ENCODE measurements around the gene PLPP1.

PLPP1 gene

GRCh38 chr5:55569513-55569865 is 34.7 kb upstream of the PLPP1 start:
- no peaks in the 10 kb centered on the region for H3K9me3 Mint-ChIP-seq
- H3K27me3 Mint-ChIP-seq = peaks cover 6% of the 10 kb centered on the region
- no peak for DNase-seq (ENCODE audit: low spot score in 2 of 2)
- H3K4me1 Mint-ChIP-seq = no peaks in the 10 kb centered on the region
- no peak for ATAC-seq (replicated peaks; ENCODE audit: extremely low read depth, poor library complexity, severe bottlenecking)
- no peaks in the 10 kb centered on the region for H3K36me3 Mint-ChIP-seq (ENCODE audit: insufficient read depth)
- no peak overlapping the region for H3K4me3 Mint-ChIP-seq
- H3K27ac Mint-ChIP-seq (ENCODE audit: low read depth) = no peak overlapping the region

- H3K4me3 Mint-ChIP-seq = no peak overlapping the region
- ATAC-seq (replicated peaks; ENCODE audit: extremely low read depth, poor library complexity, severe bottlenecking) (no peak), DNase-seq (ENCODE audit: low spot score in 2 of 2) (no peak)
- H3K4me1 Mint-ChIP-seq = no peaks in the 10 kb centered on the region
- no peaks in the 10 kb centered on the region for H3K36me3 Mint-ChIP-seq (ENCODE audit: insufficient read depth)
- H3K27me3 Mint-ChIP-seq = peaks cover 6% of the 10 kb centered on the region
- H3K9me3 Mint-ChIP-seq = no peaks in the 10 kb centered on the region
- no peak overlapping the region for H3K27ac Mint-ChIP-seq (ENCODE audit: low read depth)
Measured at GRCh38 chr5:55568654-55569512, 34.1 kb upstream of the PLPP1 start.

GRCh38 chr5:55564721-55565120 is 30.0 kb upstream of the PLPP1 start:
- H3K4me3 Mint-ChIP-seq = no peak overlapping the region
- DNase-seq (ENCODE audit: low spot score in 2 of 2) (no peak), ATAC-seq (replicated peaks; ENCODE audit: extremely low read depth, poor library complexity, severe bottlenecking) (no peak)
- H3K27me3 Mint-ChIP-seq = no peaks in the 10 kb centered on the region
- H3K36me3 Mint-ChIP-seq (ENCODE audit: insufficient read depth) = no peaks in the 10 kb centered on the region
- no peak overlapping the region for H3K27ac Mint-ChIP-seq (ENCODE audit: low read depth)
- H3K4me1 Mint-ChIP-seq = no peaks in the 10 kb centered on the region
- no peaks in the 10 kb centered on the region for H3K9me3 Mint-ChIP-seq

- no peak for ATAC-seq (replicated peaks; ENCODE audit: extremely low read depth, poor library complexity, severe bottlenecking)
- Mint-ChIP-seq H3K27me3 (peaks cover 6% of the 10 kb centered on the region), H3K9me3 (no peaks in the 10 kb centered on the region), H3K36me3 (ENCODE audit: insufficient read depth) (no peaks in the 10 kb centered on the region), H3K4me3 (no peak overlapping the region), H3K27ac (ENCODE audit: low read depth) (no peak overlapping the region), H3K4me1 (no peaks in the 10 kb centered on the region)
- no peak for DNase-seq (ENCODE audit: low spot score in 2 of 2)
Measured at GRCh38 chr5:55558484-55558883, 23.7 kb upstream of the PLPP1 start.

- Mint-ChIP-seq H3K4me1 (no peaks in the 10 kb centered on the region), H3K27ac (ENCODE audit: low read depth) (no peak overlapping the region), H3K4me3 (no peak overlapping the region), H3K27me3 (peaks cover 19% of the 10 kb centered on the region), H3K9me3 (no peaks in the 10 kb centered on the region), H3K36me3 (ENCODE audit: insufficient read depth) (no peaks in the 10 kb centered on the region)
- DNase-seq (ENCODE audit: low spot score in 2 of 2) = no peak
- ATAC-seq (replicated peaks; ENCODE audit: extremely low read depth, poor library complexity, severe bottlenecking) = no peak
Measured at GRCh38 chr5:55557123-55557522, 22.4 kb upstream of the PLPP1 start.

- Mint-ChIP-seq H3K9me3 (no peaks in the 10 kb centered on the region), H3K4me3 (no peak overlapping the region), H3K27me3 (peaks cover 39% of the 10 kb centered on the region), H3K36me3 (ENCODE audit: insufficient read depth) (no peaks in the 10 kb centered on the region), H3K27ac (ENCODE audit: low read depth) (no peak overlapping the region), H3K4me1 (no peaks in the 10 kb centered on the region)
- no peak for DNase-seq (ENCODE audit: low spot score in 2 of 2)
- no peak for ATAC-seq (replicated peaks; ENCODE audit: extremely low read depth, poor library complexity, severe bottlenecking)
Measured at GRCh38 chr5:55554585-55555202, 19.9 kb upstream of the PLPP1 start.

GRCh38 chr5:55551904-55552303 is 17.1 kb upstream of the PLPP1 start:
- Mint-ChIP-seq H3K9me3 (no peaks in the 10 kb centered on the region), H3K4me3 (no peak overlapping the region), H3K4me1 (no peaks in the 10 kb centered on the region), H3K36me3 (ENCODE audit: insufficient read depth) (no peaks in the 10 kb centered on the region), H3K27me3 (peaks cover 67% of the 10 kb centered on the region), H3K27ac (ENCODE audit: low read depth) (no peak overlapping the region)
- ATAC-seq (replicated peaks; ENCODE audit: extremely low read depth, poor library complexity, severe bottlenecking) (no peak), DNase-seq (ENCODE audit: low spot score in 2 of 2) (no peak)

- no peak for DNase-seq (ENCODE audit: low spot score in 2 of 2)
- Mint-ChIP-seq H3K27ac (ENCODE audit: low read depth) (no peak overlapping the region), H3K4me3 (no peak overlapping the region), H3K9me3 (no peaks in the 10 kb centered on the region), H3K4me1 (no peaks in the 10 kb centered on the region), H3K27me3 (peaks cover 69% of the 10 kb centered on the region), H3K36me3 (ENCODE audit: insufficient read depth) (no peaks in the 10 kb centered on the region)
- ATAC-seq (replicated peaks; ENCODE audit: extremely low read depth, poor library complexity, severe bottlenecking) = no peak
Measured at GRCh38 chr5:55551358-55551757, 16.6 kb upstream of the PLPP1 start.

GRCh38 chr5:55547781-55548180 is 13.0 kb upstream of the PLPP1 start:
- ATAC-seq (replicated peaks; ENCODE audit: extremely low read depth, poor library complexity, severe bottlenecking) = no peak
- Mint-ChIP-seq H3K27me3 (peaks cover 56% of the 10 kb centered on the region), H3K36me3 (ENCODE audit: insufficient read depth) (no peaks in the 10 kb centered on the region), H3K4me1 (no peaks in the 10 kb centered on the region), H3K4me3 (no peak overlapping the region), H3K9me3 (no peaks in the 10 kb centered on the region), H3K27ac (ENCODE audit: low read depth) (no peak overlapping the region)
- no peak for DNase-seq (ENCODE audit: low spot score in 2 of 2)

- Mint-ChIP-seq H3K4me3 (no peak overlapping the region), H3K9me3 (no peaks in the 10 kb centered on the region), H3K27me3 (peaks cover 50% of the 10 kb centered on the region), H3K27ac (ENCODE audit: low read depth) (no peak overlapping the region), H3K36me3 (ENCODE audit: insufficient read depth) (no peaks in the 10 kb centered on the region), H3K4me1 (no peaks in the 10 kb centered on the region)
- DNase-seq (ENCODE audit: low spot score in 2 of 2) (no peak), ATAC-seq (replicated peaks; ENCODE audit: extremely low read depth, poor library complexity, severe bottlenecking) (no peak)
Measured at GRCh38 chr5:55546947-55547346, 12.2 kb upstream of the PLPP1 start.

- Mint-ChIP-seq H3K27ac (ENCODE audit: low read depth) (no peak overlapping the region), H3K4me3 (no peak overlapping the region), H3K9me3 (no peaks in the 10 kb centered on the region), H3K4me1 (no peaks in the 10 kb centered on the region), H3K27me3 (peaks cover 27% of the 10 kb centered on the region), H3K36me3 (ENCODE audit: insufficient read depth) (no peaks in the 10 kb centered on the region)
- ATAC-seq (replicated peaks; ENCODE audit: extremely low read depth, poor library complexity, severe bottlenecking) (no peak), DNase-seq (ENCODE audit: low spot score in 2 of 2) (no peak)
Measured at GRCh38 chr5:55544341-55544740, 9.6 kb upstream of the PLPP1 start.

- Mint-ChIP-seq H3K9me3 (no peaks in the 10 kb centered on the region), H3K27ac (ENCODE audit: low read depth) (no peak overlapping the region), H3K27me3 (no peaks in the 10 kb centered on the region), H3K4me1 (peaks cover 6% of the 10 kb centered on the region), H3K4me3 (no peak overlapping the region), H3K36me3 (ENCODE audit: insufficient read depth) (no peaks in the 10 kb centered on the region)
- ATAC-seq (replicated peaks; ENCODE audit: extremely low read depth, poor library complexity, severe bottlenecking) (no peak), DNase-seq (ENCODE audit: low spot score in 2 of 2) (no peak)
Measured at GRCh38 chr5:55541056-55541635, 6.4 kb upstream of the PLPP1 start.

- no peak overlapping the region for H3K27ac Mint-ChIP-seq (ENCODE audit: low read depth)
- H3K36me3 Mint-ChIP-seq (ENCODE audit: insufficient read depth) = no peaks in the 10 kb centered on the region
- DNase-seq (ENCODE audit: low spot score in 2 of 2) (no peak), ATAC-seq (replicated peaks; ENCODE audit: extremely low read depth, poor library complexity, severe bottlenecking) (no peak)
- H3K4me3 Mint-ChIP-seq = no peak overlapping the region
- H3K27me3 Mint-ChIP-seq = no peaks in the 10 kb centered on the region
- H3K9me3 Mint-ChIP-seq = no peaks in the 10 kb centered on the region
- H3K4me1 Mint-ChIP-seq = peaks cover 8% of the 10 kb centered on the region
Measured at GRCh38 chr5:55540525-55540924, 5.8 kb upstream of the PLPP1 start.
